ENCODE results near the gene PAGE1.

The PAGE1 gene

DNA sequence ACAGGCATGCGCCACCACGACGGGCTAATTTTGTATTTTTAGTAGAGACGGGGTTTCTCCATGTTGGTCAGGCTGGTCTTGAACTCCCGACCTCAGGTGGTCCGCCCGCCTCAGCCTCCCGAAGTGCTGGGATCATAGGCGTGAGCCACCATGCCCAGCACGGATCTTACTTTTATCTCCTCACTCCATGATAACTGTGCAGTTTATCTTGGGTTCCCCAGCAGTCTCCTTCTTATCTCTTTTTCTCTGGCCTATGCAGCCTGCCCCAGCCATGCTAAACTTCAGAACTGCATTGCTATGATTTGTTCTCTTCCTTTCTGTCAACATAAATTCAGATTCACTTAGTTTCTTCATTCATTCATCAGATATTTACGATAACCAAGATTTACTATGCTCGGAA is 22.4 kb downstream of the PAGE1 start:
- Mint-ChIP-seq H3K27me3 (ENCODE audit: low read depth) (no peaks in the 10 kb centered on the region), H3K9me3 (no peaks in the 10 kb centered on the region), H3K27ac (no peak overlapping the region), H3K36me3 (ENCODE audit: low read depth) (no peaks in the 10 kb centered on the region), H3K4me1 (ENCODE audit: low read depth) (no peaks in the 10 kb centered on the region), H3K4me3 (no peak overlapping the region)
- no peak for DNase-seq (ENCODE audit: low spot score)

DNA sequence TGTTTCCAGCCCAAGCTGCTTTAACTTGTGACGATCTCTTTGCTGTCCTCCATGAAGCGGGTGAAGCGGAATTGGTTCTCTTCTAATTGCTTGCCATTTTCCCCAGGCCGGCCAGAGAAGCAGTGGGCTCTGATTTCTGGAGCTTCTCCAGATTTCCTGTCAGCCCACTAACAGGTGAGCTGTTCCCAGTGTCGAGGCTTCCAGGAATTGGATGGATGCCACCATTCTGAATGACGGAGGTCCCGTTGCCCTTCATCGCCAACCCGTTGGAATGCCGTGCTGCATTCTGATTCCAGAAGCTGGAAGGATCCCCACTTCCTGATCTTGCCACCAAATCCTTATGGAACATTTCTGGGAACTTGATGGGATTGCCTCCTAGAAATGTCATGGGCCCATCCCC is 31.0 kb downstream of the PAGE1 start:
- no peaks in the 10 kb centered on the region for H3K36me3 Mint-ChIP-seq (ENCODE audit: low read depth)
- H3K27me3 Mint-ChIP-seq (ENCODE audit: low read depth), result no peaks in the 10 kb centered on the region
- no peaks in the 10 kb centered on the region for H3K9me3 Mint-ChIP-seq
- no peak for DNase-seq (ENCODE audit: low spot score)
- H3K4me1 Mint-ChIP-seq (ENCODE audit: low read depth), result no peaks in the 10 kb centered on the region
- no peak overlapping the region for H3K4me3 Mint-ChIP-seq
- H3K27ac Mint-ChIP-seq, result no peak overlapping the region

DNA sequence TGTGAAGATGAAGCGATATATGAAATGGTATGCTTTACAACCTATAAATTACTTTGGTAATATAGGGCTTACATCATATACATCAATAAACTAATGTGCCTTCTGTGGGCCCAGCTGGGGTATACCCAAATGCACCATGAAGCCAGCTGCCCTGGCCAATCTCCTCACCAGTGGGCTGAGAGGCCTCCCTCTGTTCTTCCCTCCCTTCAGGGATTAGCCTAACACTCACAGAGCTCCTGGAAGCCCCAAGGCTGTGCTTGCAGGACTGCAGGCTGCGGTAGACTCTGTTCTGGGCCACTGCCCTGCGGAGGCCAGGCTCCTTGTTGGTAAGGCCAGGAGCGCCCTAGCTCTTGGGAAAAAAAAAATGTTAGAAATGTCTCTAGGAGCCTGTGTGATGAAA is 33.9 kb downstream of the PAGE1 start:
- DNase-seq (ENCODE audit: low spot score), result no peak
- Mint-ChIP-seq H3K27ac (no peak overlapping the region), H3K4me3 (no peak overlapping the region), H3K9me3 (no peaks in the 10 kb centered on the region), H3K36me3 (ENCODE audit: low read depth) (no peaks in the 10 kb centered on the region), H3K4me1 (ENCODE audit: low read depth) (no peaks in the 10 kb centered on the region), H3K27me3 (ENCODE audit: low read depth) (no peaks in the 10 kb centered on the region)

DNA sequence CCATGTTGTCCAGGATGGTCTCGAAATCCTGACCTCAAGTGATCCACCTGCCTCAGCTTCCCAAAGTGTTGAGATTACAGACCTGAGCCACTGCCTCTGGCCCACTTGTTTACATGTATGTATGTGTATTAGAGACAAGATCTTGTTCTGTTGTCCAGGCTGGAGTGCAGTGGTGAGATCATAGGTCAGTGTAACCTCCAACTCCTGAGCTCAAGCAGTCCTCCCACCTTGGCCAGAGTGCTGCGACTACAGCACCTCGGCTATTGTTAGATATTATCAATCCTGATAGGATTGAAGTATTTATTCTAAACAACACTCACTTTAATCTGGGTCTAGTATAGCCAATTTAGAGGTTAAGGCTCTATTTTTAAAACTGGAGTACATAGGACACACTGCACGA is 36.0 kb downstream of the PAGE1 start:
- Mint-ChIP-seq H3K4me1 (ENCODE audit: low read depth) (no peaks in the 10 kb centered on the region), H3K4me3 (no peak overlapping the region), H3K27me3 (ENCODE audit: low read depth) (no peaks in the 10 kb centered on the region), H3K9me3 (no peaks in the 10 kb centered on the region), H3K36me3 (ENCODE audit: low read depth) (no peaks in the 10 kb centered on the region), H3K27ac (no peak overlapping the region)
- no peak for DNase-seq (ENCODE audit: low spot score)

DNA sequence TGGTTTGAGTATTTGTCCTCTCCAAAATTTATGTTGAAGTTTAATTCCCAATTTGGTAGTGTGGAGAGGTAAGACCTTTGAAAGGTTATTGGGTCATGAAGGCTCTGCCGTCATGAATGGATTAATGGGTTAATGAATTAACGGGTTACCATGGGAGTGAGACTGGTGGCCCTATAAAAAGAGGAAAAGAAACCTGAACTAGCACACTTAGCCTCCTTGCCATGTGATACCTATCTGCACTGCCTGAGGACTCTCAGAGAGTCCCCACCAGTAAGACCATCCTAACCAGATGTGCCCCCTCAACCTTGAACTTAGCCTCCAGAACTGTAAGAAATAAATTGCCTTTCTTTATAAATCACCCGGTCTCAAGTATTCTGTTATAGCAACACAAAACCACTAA is 39.3 kb downstream of the PAGE1 start:
- Mint-ChIP-seq H3K9me3 (no peaks in the 10 kb centered on the region), H3K4me1 (ENCODE audit: low read depth) (no peaks in the 10 kb centered on the region), H3K27me3 (ENCODE audit: low read depth) (no peaks in the 10 kb centered on the region), H3K4me3 (no peak overlapping the region), H3K27ac (no peak overlapping the region), H3K36me3 (ENCODE audit: low read depth) (no peaks in the 10 kb centered on the region)
- DNase-seq (ENCODE audit: low spot score), result no peak

DNA sequence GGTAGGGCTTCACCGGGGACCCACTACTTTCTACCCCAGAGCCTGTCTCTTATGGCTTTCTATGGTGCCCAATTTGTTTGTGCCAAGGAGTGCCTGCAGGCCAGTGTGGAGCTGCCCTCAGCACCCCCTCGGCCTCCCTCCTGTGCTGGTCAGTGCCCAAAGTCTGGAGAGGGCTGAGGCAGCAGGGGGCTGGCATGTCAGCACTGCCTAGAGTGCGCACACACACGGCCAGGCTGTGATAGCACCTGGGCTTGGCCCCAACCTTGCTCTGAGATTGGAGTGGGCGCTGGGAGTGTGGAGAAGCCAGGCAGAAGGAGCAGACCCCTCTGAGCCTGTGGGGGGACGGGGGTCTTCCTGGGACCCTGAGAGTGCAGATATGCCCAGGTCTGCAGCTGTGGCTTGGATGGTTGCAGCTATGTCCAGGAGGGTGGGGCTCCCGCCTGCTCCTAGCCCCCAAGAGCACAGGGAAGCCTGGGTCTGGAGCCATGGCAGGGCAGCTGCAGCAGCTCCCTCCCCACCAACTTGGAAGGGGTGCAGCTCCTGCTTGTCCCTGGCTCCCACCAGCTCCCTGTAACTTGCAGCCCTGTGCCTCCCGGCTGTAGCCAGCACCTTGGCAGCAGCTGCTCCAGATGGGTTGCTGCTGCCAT is 50.7 kb downstream of the PAGE1 start:
- no peaks in the 10 kb centered on the region for H3K36me3 Mint-ChIP-seq (ENCODE audit: low read depth)
- H3K4me3 Mint-ChIP-seq, result no peak overlapping the region
- no peak overlapping the region for H3K27ac Mint-ChIP-seq

More for the DNA sequence above, 50.7 kb downstream of the PAGE1 start:
- H3K27me3 Mint-ChIP-seq (ENCODE audit: low read depth), result peaks cover 4% of the 10 kb centered on the region
- no peak for DNase-seq (ENCODE audit: low spot score)
- H3K9me3 Mint-ChIP-seq, result no peaks in the 10 kb centered on the region
- no peaks in the 10 kb centered on the region for H3K4me1 Mint-ChIP-seq (ENCODE audit: low read depth)
